GM21528 (cell line): ENCODE measurements around the gene PEAK1.

Experiments
- ATAC-seq: cut with Tn5 transposase; IDR thresholded peaks from one replicate; pipeline ENCODE4 v1.9.1; 2021; ENCODE audit warnings: mild to moderate bottlenecking, moderate library complexity; ENCODE audit not compliant: unreplicated experiment, low FRiP score

The PEAK1 gene

DNA sequence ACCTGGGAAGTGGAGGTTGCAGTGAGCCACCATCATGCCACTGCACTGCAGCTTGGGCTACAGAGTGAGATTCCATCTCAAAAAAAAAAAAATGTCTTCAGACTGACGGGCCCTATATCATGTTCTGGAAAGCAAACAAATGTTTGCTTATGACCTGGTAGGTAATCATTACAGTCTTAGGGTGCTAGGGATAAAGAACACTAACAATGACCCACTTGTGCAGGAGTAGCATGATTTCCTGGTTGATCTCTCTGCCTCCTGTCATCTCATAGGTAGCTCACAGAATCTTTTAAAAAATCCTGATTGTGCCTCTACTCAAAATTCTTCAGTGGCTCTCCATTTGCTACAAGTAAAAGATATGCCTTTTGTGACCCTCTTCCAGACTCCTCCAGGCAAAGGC lies 274.5 kb downstream of the PEAK1 start:
- no peak for ATAC-seq

DNA sequence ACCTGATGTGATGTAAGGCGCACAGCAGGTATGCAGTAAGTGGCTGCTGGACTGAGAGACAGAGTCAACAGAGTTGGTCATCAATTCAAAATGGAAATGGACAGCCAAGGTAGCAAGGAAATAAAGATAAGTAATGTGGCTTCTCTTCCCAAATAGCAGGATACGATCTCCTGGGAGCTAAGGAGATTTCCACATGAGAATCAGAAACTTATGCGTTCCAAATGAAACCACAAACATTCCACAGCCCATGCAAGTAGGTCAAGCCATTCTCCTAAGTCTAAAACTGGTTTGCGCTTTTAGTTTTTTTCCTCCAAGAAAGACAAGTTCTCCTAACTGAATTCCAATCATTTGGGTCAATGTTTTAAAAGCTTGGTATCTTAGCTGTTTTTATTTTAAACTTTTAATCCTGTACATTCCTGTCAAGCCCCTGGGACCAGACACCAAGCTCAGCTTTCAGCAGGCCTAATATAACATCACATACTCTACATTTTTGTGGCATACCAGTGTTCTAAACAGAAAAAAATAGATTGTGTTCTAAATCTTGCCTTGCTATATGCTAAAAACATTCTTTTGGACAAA lies 275.3 kb downstream of the PEAK1 start:
- no peak for ATAC-seq

DNA sequence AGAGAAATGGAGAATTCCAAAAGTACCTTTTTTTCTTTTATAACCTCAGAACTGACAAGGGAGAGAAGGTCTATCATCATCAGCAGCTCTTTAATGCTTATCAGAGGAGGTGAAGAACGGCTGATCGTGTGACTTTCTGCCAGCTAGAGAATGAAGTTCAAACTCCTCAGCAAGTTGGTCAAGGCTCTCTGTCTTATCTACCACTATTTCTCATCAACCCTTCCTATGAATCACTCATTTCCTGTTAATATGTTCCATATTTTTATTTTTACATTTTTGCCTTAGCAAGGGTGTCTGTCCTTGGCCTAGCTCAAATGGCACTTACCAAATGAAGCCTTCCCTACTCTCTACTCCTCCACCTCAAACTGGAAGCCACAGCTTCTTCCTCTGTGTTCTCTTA lies 275.9 kb downstream of the PEAK1 start:
- ATAC-seq = no peak

DNA sequence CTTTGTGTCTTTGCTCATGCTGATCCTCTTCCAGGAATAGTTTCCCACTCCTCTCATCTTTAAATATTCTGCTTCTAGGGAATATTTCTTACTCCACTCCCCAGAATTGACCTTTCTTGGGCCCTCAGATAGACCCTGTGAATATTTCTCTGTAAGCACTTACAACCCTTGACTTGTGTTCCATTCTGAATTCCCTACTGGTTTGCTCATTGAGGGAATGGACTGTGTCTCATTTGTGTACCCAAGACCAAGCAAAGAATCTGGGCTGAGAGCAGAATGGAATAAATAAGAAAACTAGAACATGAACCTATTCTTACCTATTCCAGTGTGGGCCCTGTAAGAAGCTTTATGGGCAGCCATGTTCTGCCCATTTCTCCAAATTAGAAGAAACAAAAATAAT lies 276.3 kb downstream of the PEAK1 start:
- no peak for ATAC-seq

DNA sequence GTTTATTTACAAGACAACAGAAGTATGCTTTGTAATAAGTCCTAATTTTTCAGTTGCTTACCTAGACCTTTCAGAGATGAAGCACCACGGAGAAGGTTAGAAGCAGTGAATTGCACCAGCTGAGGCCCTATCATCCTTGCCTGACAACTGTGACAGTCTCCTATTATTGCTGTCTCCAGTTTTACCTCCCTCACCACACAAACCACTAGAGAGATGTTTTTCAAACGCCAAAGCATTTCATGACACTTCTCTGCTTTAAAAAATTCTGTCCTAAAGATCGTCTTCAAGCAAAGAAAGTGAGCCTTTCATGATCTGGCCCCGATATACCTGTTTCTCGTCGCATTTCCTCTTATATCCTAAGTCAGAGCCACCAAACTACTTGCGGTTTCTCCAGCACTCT lies 276.7 kb downstream of the PEAK1 start:
- no peak for ATAC-seq

DNA sequence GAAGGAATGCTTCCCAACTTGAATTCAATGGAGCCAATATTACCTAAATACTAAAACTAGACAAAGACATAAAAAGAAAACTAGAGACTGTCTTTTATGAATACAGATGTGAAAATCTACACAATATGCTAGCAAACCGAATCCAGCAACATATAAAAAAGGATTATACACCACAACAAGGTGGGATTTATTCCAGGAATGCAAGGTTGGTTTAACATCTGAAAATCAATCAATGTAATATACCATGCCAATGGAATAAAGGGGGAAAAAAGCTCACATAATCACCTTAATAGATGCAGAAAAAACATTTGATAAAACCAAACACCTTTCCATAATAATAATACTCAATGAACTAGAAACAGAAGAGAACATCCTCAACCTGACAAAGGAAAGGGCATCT lies 279.7 kb downstream of the PEAK1 start:
- ATAC-seq = no peak

DNA sequence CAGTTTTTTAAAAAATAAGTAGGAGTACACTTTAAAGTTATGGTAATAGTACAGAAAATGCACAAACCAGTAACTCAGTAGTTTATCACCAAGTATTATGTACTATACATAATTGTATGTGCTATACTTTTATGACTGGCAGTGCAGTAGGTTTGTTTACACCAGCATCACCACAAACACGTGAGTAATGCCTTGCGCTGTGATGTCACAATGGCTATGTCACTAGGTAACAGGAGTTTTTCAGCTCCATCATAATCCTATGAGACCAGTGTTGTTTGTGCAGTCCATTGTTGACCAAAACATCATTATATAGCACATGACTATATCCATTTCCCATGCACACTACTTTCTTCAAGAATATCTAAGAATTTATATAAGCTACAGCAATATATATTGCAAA lies 280.6 kb downstream of the PEAK1 start:
- no peak for ATAC-seq

DNA sequence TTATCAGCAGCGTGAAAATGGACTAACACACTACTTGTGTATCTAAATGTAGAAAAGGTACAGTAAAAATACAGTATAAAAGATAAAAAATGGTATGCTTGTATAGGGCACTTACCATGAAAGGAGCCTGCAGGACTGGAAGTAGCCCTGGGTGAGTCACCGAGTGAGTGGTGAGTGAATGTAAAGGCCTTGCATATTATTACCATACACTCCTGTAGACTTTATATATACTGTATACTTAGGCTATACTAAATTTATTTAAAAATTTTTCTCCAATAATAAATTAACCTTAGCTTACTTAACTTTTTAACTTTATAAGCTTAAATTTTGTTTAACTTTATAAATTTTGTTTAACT lies 281.8 kb downstream of the PEAK1 start:
- ATAC-seq = no peak

DNA sequence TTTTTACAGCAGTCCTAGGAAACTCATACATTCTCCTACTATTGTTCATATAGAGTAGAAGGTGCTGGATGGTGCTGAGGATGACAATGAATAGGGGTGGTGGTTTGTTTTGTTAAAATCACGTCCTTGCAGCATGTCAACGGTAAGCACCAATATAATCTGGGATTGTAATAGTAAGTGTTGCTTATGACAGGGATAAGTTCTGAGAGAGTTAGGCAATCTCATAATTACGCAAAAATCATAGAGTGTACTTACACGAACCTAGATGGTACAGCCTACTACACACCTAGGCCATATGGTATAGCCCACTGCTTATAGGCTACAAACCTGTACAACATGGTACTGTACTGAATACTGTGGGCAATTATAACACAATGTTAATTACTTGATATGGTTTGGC lies 284.7 kb downstream of the PEAK1 start:
- ATAC-seq = no peak

DNA sequence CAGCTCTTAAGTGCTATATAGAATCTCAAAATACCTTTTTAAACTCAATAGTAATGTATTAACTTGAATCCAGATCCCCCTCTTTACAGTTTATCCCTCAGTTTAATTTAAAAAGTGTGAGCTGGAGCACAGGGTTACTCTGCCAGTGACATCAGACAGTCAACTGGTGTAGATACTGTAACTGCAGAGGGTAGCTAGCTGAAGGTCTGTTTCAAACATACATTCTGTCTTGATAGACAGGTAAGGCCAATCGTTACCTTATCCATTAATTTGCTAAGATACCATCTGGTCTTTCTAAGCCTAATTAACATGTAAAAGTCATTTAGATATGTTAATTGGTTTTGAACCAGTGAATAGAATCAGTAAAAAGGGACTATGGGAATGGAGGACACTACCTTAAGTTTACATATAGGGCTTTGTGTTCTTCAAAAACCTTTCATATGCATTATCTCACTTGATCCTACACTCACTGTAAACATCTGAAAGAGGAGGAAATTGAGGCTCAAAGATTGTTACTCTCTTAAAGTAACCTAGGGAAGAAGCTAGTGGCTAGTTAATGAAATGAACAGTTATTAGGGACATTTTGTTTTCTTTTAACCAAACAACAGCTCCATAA lies 289.5 kb downstream of the PEAK1 start:
- no peak for ATAC-seq

DNA sequence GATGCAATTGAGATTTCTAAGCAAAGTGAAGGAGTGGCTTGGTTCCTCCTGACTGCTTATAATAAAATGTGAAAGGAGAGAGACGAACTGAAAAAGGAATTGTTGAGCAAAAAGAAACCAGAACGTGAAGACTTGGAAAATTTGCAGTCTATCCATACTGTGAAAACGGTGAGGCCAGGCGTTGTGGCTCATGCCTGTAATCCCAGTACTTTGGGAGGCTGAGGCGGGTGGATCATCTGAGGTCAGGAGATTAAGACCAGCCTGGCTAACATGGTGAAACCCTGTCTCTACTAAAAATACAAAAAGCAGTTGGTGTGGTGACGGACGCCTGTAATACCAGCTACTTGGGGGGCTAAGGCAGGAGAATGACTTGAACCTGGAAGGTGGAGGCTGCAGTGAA lies 292.3 kb downstream of the PEAK1 start:
- no peak for ATAC-seq

DNA sequence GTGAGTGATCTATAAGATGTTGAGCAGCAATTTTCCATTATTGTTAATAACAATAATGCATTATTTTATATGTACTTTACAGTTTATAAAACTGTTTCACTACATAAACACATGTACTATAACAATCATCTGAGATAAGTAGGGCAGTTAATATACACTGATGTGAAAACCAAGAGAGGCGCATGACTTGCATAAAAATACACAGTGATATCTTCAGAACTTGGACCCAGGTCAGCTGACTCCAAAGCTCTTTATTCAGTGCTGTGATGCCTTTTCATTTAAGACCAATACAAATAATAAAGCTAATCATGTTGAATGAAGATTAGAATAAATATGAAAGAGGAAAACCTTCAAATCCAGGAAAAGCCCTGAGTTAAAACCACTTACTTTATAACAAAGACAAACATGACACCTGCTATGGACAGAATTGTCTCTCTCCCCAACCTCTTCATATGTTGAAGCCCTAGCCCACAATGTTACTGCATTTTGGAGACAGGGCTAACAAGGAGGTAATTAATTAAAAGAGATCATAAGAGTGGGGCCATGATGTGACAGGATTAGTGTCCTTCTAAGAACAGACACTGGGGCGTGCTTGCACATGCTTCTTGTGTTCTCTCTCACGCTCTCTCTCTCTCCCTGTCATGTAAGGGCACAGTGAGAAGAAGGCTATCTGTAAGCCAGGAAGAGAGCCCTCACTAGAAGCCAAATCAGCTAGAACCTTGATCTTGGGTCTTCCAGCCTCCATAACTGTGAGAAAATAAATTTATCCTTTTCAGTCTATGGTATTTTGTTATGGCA lies 293.2 kb downstream of the PEAK1 start:
- no peak for ATAC-seq

DNA sequence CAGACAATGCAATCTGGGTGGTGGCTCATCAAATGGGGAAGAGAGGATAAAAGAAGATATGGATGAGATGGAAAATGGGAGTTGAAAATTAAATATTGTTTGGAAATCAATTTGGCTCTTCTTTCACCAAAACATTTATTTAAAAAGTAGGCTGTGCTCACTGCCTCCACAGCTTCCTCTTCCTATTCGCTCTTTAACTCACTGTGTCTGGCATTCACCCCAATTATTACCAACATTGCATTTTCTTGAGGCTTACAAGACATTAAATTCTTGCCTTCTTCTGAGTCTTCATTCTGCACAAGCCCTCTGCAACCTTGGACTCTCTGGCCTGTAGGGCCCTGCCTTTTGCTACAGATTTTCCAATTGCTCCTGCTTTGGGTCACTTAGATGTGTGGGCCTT lies 296.1 kb downstream of the PEAK1 start:
- no peak for ATAC-seq

DNA sequence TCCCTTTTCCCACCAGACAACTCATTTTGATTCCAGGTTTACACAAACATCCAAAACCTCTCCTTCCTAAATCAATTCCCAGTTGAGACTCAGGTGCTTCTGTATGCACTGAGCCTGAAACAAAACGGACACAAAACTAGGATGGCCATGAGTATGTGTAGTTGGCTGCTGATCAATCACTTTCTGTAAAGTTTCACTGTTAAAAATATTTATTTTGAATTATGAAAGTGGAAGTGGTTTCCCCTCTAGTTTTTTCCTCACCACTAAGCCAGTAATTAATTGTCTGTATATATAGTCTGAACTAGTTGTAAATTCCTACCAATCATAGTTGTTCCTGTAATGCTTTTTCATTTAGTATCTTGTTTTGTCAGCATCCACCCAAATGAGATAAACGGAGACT lies 297.3 kb downstream of the PEAK1 start:
- no peak for ATAC-seq

DNA sequence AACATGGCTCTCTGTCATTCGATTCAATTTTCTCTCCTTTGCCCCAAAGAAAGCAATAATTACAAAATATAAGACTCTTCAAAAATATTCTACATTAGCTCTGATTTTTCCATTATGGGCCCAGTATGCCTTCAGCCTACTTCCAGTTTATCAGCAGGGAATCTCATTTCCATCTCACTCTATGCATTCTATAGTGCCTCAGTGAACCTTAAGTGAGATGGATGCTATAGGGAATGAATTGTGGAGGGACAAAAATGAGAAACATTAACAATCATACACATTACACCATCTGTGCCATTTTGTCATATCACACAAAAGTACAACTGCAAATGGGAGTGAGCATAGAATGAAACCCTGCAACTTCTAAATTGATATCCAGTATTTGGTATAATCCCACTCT lies 298.3 kb downstream of the PEAK1 start:
- ATAC-seq = no peak

DNA sequence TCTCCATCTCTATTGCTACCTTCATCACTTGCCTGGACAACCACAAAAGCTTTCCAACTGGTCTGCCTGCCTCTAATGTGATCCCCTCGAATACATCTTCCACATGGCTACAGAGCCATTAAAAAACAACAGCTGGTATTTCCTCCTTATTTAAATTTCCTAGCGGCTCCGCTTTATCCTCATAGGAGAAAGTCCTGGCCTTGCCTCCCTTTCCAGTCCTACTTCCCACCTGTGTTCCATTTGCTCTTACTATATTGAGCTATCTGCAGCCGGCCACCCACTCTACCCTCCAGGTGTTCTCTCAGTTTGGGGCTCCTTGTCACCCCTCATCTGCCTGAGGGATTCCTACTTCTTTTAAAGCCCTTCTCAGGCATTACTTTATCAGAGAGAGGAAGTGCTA lies 299.3 kb downstream of the PEAK1 start:
- no peak for ATAC-seq

DNA sequence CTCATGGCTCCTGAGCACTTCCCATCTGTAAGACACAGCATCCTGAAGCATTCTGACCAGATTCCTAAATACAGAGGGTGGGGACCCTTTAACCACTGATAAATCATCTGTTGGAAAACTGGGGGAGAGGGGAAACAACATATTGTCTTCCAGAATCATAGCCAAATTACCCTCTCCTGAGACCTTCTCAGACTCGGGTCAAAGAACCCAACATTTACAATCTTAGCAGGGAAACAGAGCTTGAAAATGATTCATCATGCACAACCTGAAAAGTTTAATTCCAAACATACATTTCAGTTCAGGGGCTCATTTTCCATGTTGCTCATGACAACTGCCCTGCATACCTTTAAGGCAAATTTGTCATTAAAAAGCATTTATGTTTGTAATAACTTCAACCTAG lies 300.5 kb downstream of the PEAK1 start:
- ATAC-seq = no peak

DNA sequence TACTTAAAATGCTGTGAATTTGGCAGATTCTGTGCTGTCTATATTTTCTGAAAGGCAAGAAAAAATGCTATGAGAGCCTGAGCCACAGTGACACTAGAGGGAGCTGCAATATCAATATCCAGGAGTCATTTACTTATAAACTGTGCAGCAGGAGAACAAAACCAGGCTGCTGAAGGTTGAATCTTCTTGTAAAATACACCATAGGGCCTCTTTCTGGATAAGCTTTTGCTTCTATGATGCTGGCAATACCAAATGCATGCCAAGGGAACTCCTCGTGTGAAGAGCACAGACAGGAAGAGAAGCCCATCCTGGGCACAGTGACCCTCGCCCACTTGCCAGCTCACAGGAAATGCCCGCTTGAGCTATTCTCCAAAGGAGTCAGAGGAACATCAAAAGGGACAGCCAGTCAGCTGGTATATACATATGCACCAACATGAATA lies 301.0 kb downstream of the PEAK1 start:
- ATAC-seq = no peak

DNA sequence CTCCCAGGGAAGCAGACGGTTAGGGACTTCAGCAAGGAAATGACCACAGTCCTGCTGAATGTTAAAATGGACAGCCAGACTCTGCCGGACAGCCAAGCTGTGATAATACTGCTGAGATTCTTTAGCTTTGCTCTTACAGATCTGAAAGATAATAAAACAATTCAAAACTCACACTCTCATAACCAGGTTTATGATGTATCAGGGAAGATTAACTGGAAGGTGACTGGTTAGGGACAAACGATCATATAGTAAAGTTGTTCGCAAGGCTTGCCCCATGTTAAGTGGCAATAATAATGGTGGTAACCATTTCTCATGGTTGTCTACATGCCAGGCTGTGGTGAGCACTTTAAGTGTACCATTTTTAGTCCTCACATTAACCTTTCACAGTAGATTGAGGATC lies 304.7 kb downstream of the PEAK1 start:
- no peak for ATAC-seq

DNA sequence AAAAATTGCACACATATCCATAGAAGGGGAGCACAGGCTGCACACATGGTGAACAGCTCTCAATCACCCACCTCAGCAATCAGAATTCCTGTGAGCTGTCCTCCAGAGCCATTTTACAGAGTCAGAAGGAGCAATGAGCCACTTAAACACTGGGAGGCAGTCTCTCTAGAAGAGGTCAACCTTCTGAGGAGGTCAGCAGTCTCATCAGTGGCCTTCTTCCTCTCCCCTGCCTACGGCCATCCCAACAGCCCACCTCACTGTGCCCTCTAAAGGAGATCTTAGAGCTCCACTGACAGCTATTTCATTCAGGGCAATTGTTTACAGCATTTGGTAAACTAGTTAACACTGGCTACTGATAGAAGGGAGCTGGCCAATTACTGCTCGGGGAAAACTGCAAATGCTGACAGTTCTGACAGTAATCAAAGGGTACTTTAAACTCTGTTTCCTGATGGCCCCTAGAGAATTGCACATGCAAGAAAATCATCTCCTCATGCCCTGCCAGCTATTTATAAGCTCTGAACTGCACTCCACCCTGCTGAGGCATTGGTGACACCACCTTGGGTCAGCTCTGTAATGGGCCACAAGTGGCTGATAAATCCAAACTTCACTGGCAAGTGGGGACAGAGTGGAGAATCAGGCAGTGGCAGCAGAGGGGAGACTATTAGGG lies 306.9 kb downstream of the PEAK1 start:
- no peak for ATAC-seq

DNA sequence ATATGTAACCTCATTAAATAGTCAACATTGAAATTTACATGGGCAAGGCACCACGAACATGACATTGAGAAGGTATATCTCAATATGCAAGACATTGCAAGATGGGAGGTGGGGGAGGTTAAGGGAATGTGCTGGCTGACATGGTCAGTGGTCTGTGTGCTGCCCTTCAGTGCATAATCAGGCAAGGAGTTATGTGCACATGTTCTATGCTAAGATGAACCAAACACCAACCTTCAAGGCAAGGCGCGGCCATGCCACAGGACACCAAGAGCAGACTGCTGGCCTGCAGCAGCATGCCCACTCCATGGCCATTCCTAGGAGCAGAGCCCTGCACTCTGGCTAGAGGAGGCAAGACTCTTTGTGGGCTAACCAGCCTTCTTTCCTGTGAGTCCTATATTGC lies 308.1 kb downstream of the PEAK1 start:
- ATAC-seq = no peak
